Inflammatory macrophage treated with lipopolysaccharide for 4 hours (primary cell): ENCODE data around the gene NRXN3.

Experiments used
- DNase-seq: peaks from one replicate; pipeline ENCODE4 v3.0.0-alpha.2; 2020

Gene NRXN3

GRCh38 chr14:78175412-78175811, 5.2 kb downstream of the NRXN3 start:
- no peak for DNase-seq

- no peak for DNase-seq
Measured at GRCh38 chr14:78178071-78178470, 7.9 kb downstream of the NRXN3 start.

- no peak for DNase-seq
Measured at GRCh38 chr14:78178971-78179370, 8.8 kb downstream of the NRXN3 start.

- no peak for DNase-seq
Measured at GRCh38 chr14:78181270-78181669, 11.1 kb downstream of the NRXN3 start.

- DNase-seq = no peak
Measured at GRCh38 chr14:78182722-78183121, 12.5 kb downstream of the NRXN3 start.

GRCh38 chr14:78184157-78184556, 14.0 kb downstream of the NRXN3 start:
- no peak for DNase-seq

GRCh38 chr14:78186277-78186676, 16.1 kb downstream of the NRXN3 start:
- DNase-seq = no peak

- DNase-seq = no peak
Measured at GRCh38 chr14:78188882-78189281, 18.7 kb downstream of the NRXN3 start.

- no peak for DNase-seq
Measured at GRCh38 chr14:78195431-78195830, 25.3 kb downstream of the NRXN3 start.

- DNase-seq = no peak
Measured at GRCh38 chr14:78196323-78196722, 26.1 kb downstream of the NRXN3 start.

- no peak for DNase-seq
Measured at GRCh38 chr14:78197051-78197450, 26.9 kb downstream of the NRXN3 start.

GRCh38 chr14:78202163-78202562, 32.0 kb downstream of the NRXN3 start:
- no peak for DNase-seq

- no peak for DNase-seq
Measured at GRCh38 chr14:78202976-78203375, 32.8 kb downstream of the NRXN3 start.

GRCh38 chr14:78207414-78207813, 37.2 kb downstream of the NRXN3 start:
- DNase-seq = no peak

- DNase-seq = no peak
Measured at GRCh38 chr14:78220273-78220672, 50.1 kb downstream of the NRXN3 start.

GRCh38 chr14:78222746-78223145, 52.6 kb downstream of the NRXN3 start:
- no peak for DNase-seq

GRCh38 chr14:78227248-78228077, 57.3 kb downstream of the NRXN3 start:
- no peak for DNase-seq

- DNase-seq = no peak
Measured at GRCh38 chr14:78228702-78229327, 58.6 kb downstream of the NRXN3 start.

GRCh38 chr14:78232231-78233000, 62.2 kb downstream of the NRXN3 start:
- no peak for DNase-seq

- no peak for DNase-seq
Measured at GRCh38 chr14:78238141-78238540, 68.0 kb downstream of the NRXN3 start.

- DNase-seq = no peak
Measured at GRCh38 chr14:78240567-78240966, 70.4 kb downstream of the NRXN3 start.

GRCh38 chr14:78242086-78242485, 71.9 kb downstream of the NRXN3 start:
- DNase-seq = no peak

- no peak for DNase-seq
Measured at GRCh38 chr14:78243187-78243586, 73.0 kb downstream of the NRXN3 start.

- no peak for DNase-seq
Measured at GRCh38 chr14:78245238-78245637, 75.1 kb downstream of the NRXN3 start.
